Transverse colon (tissue), 4 donors: ENCODE results near the gene PILRA. TPM values are rescaled to one million over a fixed set of nuclear protein-coding genes. Genes with fewer than 3 reads are reported as not detected.
"Not testable (repeated sequence)": the region's sequence is repeated elsewhere in the genome, so short reads cannot be mapped to it uniquely, and the experiment has no call there.

Source experiments
- DNase-seq: peaks from one replicate; pipeline ENCODE4 v3.0.0-alpha.2; 2019
- H3K27ac ChIP-seq, 4 donors: fragments of 200-600 bp; sonication (generic); 2 replicates each; pipeline ENCODE4 v1.5.1; 2016 to 2018; ENCODE audit warnings: inconsistent platforms in 4 of 4
- H3K27me3 ChIP-seq: fragments of 200-600 bp; sonication (generic); 2 replicates; pipeline ENCODE4 v1.5.1; 2017; ENCODE audit warnings: inconsistent platforms
- H3K36me3 ChIP-seq, 4 donors: fragments of 200-600 bp; sonication (generic); 2 replicates each; pipeline ENCODE4 v1.5.1; 2017 to 2019; ENCODE audit warnings: inconsistent platforms in 4 of 4
- H3K4me1 ChIP-seq, 4 donors: fragments of 200-600 bp; sonication (generic); 2 replicates each; pipeline ENCODE4 v1.5.1; 2017 to 2020; ENCODE audit warnings: inconsistent platforms in 4 of 4
- H3K4me3 ChIP-seq, 4 donors: fragments of 200-600 bp; sonication (generic); 1 replicate in 1 of 4; 2 replicates in 3 of 4; pipeline versions ENCODE4 v1.5.1 to v1.6.1; 2017 to 2019; ENCODE audit warnings: inconsistent platforms in 4 of 4
- H3K9me3 ChIP-seq, 2 donors: fragments of 200-600 bp; sonication (generic); 2 replicates each; pipeline ENCODE4 v1.5.1; 2017 to 2019; ENCODE audit warnings: inconsistent platforms in 2 of 2
- EP300 ChIP-seq: sonication (generic); formaldehyde crosslinking; IDR thresholded peaks from one replicate; pipeline ENCODE4 v1.6.1; 2017; ENCODE audit warnings: antibody characterized with exemption, low read depth
- POLR2A ChIP-seq: fragments of 450-650 bp; IDR thresholded peaks from one replicate; pipeline ENCODE4 v1.6.1; 2016; ENCODE audit warnings: antibody characterized with exemption, mild to moderate bottlenecking, moderate library complexity
- POLR2AphosphoS5 ChIP-seq, 3 donors: sonication (generic); formaldehyde crosslinking; IDR thresholded peaks; one replicate each; pipeline ENCODE4 v1.6.1; 2016; ENCODE audit warnings: antibody characterized with exemption in 3 of 3
- WGBS, 2 donors: methylation state at CpG; one replicate each; pipeline ENCODE4 v1.1.5; 2018; ENCODE audit warnings: low coverage in 1 of 2; 5-methylcytosine and 5-hydroxymethylcytosine counted together
- in situ Hi-C, 4 donors: fragments of 200-750 bp; cut with MboI; loops; one replicate each; pipeline versions ENCODE4 v1.15.0 to v1.15.1; 2017; ENCODE audit warnings: low sequenced_read_pairs in 3 of 4, low pct_ligation_motif_present in 1 of 4, low pct_unique_long_range_greater_than_20kb in 1 of 4
- intact Hi-C: fragments of 100-400 bp; cut with DNase I; formaldehyde crosslinking; loops from one replicate; pipeline ENCODE4 v1.15.1; 2023; ENCODE audit warnings: low total_unique reads
- total RNA-seq, 4 donors: library from RNA; depleted of rRNA; stranded (reverse); fragments of >200 nt; gene quantifications; one replicate each; pipeline ENCODE4 v1.1.0, GENCODE V29; 2016
- TF ChIP-seq, protein P1 (sequence below), 5 experiments: fragments of 200-600 bp in 3 of 5; fragments of 450-650 bp in 2 of 5; sonication (generic) in 3 of 5; IDR thresholded peaks; 1 replicate in 2 of 5; 2 replicates in 3 of 5; pipeline ENCODE4 v1.5.1; 2016 to 2017; ENCODE audit warnings: antibody characterized with exemption in 5 of 5, inconsistent platforms in 3 of 5, mild to moderate bottlenecking in 2 of 5, moderate library complexity in 1 of 5

PILRA gene
- total RNA-seq, 4 donors from 2014 or later = 1.9 to 4.9 TPM; not detected in 2

DNA sequence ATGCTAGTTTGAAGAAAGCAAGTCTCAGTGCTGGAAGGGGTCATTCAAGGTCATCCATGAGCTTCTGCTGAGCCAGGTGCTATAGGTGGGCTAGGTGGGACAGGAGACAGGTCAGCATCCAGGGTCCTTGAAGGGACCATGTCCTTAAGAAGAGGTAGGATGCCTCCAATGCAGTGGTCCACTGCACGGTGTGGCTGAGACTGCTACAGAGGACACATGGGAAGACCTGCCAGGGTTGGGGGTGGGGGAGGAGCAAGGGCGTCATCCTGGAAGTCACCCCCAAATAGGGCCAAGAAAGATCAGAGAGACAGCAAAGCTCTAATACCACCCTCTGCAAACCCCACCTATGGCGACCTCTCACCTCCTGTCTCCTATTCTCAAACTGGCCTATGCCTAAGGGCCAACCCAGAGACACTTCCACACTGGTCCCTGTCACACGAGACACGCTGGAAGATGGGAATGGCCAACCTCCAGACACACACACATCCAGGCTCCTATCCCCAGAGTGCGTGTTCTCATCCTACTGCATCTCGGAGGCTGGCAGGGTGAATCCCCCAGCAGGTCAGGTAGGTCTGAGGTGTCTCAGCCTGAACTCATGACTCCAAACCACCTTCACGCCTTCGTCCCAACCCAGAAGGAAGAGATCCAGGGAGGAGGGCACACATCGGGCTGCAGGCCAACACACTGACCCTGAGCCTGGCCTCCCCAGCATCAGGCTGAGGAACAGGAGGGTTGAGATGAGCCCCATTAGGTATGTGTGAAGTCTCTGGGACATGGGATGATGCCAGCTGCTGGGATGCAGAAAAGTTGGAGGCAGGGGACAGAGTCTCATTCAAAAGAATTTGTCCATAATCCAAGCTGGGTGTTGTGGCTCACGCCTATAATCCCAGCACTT lies 68.6 kb downstream of the PILRA start:
- H3K4me3 ChIP-seq = no peak overlapping the region
- H3K36me3 ChIP-seq = no peaks in the 10 kb centered on the region
- WGBS, 2 donors = 40 to 91% methylated on average over 1 to 11 of the region's 11 CpGs
- TF ChIP-seq EP300 = no peak
- no peak for TF ChIP-seq POLR2A
- TF ChIP-seq POLR2AphosphoS5 (IDR thresholded peaks at IDR 0.05) = no peak
- TF ChIP-seq, protein P1, sequence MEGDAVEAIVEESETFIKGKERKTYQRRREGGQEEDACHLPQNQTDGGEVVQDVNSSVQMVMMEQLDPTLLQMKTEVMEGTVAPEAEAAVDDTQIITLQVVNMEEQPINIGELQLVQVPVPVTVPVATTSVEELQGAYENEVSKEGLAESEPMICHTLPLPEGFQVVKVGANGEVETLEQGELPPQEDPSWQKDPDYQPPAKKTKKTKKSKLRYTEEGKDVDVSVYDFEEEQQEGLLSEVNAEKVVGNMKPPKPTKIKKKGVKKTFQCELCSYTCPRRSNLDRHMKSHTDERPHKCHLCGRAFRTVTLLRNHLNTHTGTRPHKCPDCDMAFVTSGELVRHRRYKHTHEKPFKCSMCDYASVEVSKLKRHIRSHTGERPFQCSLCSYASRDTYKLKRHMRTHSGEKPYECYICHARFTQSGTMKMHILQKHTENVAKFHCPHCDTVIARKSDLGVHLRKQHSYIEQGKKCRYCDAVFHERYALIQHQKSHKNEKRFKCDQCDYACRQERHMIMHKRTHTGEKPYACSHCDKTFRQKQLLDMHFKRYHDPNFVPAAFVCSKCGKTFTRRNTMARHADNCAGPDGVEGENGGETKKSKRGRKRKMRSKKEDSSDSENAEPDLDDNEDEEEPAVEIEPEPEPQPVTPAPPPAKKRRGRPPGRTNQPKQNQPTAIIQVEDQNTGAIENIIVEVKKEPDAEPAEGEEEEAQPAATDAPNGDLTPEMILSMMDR (IDR thresholded peaks at IDR 0.05) = no peak
- DNase-seq = no peak
- intact Hi-C loops (loop anchor here (5.0 kb wide), 1 partner anchor 1810 kb away; no protein-coding TSS in a partner anchor), in situ Hi-C loops (no loop called here)
- H3K4me1 ChIP-seq = peaks cover 0 to 16% (median 1%) of the 10 kb centered on the region in 4 donors
- H3K27me3 ChIP-seq = no peaks in the 10 kb centered on the region
- no peaks in the 10 kb centered on the region for H3K9me3 ChIP-seq
- H3K27ac ChIP-seq = no peak overlapping the region

DNA sequence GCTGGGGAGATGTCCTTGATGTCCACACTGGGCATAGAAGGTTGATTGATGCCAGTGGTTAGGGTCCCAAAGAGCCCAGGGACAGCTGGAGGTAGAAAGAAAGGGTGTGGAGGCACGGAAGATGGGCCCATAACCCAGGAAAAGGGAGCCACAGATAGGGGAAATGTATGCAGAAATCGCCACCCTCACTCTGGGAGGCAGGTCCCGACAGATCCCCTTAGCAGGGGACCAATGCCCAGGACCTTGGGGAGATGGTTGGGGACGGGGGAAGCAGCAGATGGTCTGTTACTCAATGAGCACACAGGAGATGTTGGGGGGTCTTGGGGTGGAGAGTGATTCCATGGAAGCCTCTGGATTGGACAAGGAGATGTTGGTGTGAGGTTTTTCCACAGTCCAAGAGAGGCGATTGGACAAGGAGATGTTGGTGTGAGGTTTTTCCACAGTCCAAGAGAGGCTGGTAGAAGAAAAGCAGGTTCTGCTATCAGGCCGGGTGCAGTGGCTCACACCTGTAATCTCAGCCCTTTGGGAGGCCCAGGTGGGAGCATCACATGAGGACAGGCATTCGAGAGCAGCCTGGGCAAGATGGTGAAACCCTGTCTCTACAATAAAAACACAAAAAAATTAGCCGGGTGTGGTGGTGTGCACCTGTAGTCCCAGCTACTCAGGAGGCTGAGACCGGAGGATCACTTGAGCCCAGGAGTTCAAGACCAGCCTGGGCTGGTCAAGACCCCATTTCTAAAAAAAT lies 70.0 kb downstream of the PILRA start:
- TF ChIP-seq POLR2A (no peak), POLR2AphosphoS5 (IDR thresholded peaks at IDR 0.05) (no peak), EP300 (no peak)
- TF ChIP-seq, protein P1 (IDR thresholded peaks at IDR 0.05) = no peak
- DNase-seq = no peak
- H3K9me3 ChIP-seq = no peaks in the 10 kb centered on the region
- in situ Hi-C loops = no loop called here
- H3K4me1 ChIP-seq = peaks cover 0 to 15% (median 1%) of the 10 kb centered on the region in 4 donors
- intact Hi-C loops = loop anchor here (5.0 kb wide), 1 partner anchor 1809 kb away; no protein-coding TSS in a partner anchor
- no peaks in the 10 kb centered on the region for H3K36me3 ChIP-seq
- H3K27ac ChIP-seq = peak overlapping the region in 2 of 4 donors; percentile 28 to 37
- WGBS, 2 donors = 89 to 90% methylated on average over 4 to 9 of the region's 9 CpGs
- H3K27me3 ChIP-seq = no peaks in the 10 kb centered on the region
- H3K4me3 ChIP-seq = no peak overlapping the region

DNA sequence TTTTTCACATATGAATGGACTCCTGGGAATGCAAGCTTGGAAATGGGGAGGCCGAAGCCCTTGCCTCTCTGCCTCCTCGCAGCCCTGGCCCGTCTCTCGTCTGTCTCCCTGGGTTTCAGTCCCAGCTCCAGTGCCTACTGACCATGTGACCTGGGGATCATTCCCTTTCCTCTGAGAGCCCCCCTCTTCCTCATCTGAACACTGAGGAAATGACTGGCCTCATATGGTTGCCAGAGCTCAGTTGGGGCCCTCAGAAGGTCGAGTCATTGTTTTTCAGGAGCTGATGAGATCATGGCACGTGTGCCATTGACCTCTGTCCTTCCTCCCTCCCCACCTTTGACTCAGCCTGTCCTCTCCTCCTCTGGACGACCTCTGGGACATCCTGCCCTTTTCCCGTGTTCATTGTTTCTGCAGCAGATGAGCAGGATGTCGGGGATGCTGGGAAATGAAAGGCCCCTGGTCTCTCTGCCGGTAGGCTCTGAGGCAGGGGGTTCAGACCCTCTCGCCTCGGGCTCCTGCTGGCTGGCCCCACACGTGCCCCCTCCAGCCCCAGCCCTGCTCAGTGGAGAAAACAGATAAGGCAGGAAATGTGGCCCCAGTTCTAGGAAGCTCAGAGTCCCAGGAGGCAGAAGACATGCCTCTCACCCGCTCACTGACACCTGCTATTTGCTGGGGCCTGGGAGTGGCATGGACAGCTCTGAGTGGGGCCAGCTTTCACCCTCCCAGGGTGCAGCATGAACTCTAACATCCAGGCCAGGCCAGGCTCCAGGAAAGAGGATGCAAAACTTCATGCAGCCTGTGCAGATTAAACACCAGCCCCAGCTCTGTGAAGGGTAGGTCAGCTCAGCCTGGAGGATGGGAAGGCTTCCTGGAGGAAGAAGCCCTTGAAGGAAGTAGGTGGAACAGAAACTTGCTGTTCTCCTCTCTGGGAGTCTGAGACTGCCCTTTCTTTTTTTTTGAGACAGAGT lies 71.3 kb downstream of the PILRA start:
- intact Hi-C loops = loop anchor here (5.0 kb wide), 1 partner anchor 1808 kb away; no protein-coding TSS in a partner anchor
- Histone ChIP-seq H3K27me3 (no peaks in the 10 kb centered on the region), H3K4me1 (peaks cover 0 to 16% (median 1%) of the 10 kb centered on the region in 4 donors), H3K36me3 (no peaks in the 10 kb centered on the region), H3K27ac (peak overlapping the region; percentile 5 to 46 (median 32)), H3K4me3 (no peak overlapping the region), H3K9me3 (no peaks in the 10 kb centered on the region)
- TF ChIP-seq EP300 (no peak), POLR2AphosphoS5 (IDR thresholded peaks at IDR 0.05) (peak in 2 of 3 donors; percentile 14 to 26), POLR2A (no peak)
- peak; percentile 44 for DNase-seq
- WGBS, 2 donors = 51 to 72% methylated on average over 3 to 14 of the region's 14 CpGs
- in situ Hi-C loops = no loop called here

DNA sequence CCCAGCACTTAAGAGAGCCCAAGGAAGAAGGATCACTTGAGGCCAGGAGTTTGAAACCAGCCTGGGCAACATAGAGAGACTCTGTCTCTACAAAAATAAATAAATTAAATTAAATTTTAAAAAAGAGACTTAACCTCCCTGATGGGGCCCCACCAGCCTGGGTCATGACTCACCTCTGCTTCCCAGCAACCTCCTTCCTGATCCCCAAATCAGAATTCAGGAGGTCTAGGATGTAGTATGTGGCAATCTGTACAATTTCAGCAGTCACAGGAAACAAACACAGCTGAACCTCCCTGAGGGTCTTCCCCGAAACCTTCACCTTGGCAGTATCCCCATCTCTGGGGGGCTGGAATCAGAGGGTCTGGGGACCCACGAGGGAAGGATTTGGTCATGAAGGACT lies 72.8 kb downstream of the PILRA start:
- Histone ChIP-seq H3K4me3 (no peak overlapping the region), H3K36me3 (no peaks in the 10 kb centered on the region), H3K9me3 (no peaks in the 10 kb centered on the region), H3K4me1 (peaks cover 0 to 22% (median 6%) of the 10 kb centered on the region in 4 donors), H3K27ac (no peak overlapping the region), H3K27me3 (no peaks in the 10 kb centered on the region)
- intact Hi-C loops (no loop called here), in situ Hi-C loops (no loop called here)
- TF ChIP-seq EP300 (no peak), POLR2AphosphoS5 (IDR thresholded peaks at IDR 0.05) (no peak), POLR2A (no peak)
- TF ChIP-seq, protein P1 (IDR thresholded peaks at IDR 0.05) = no peak
- 83% methylated on average over 2 of the region's 2 CpGs; no CpG with 5 or more reads in 1 of the 2 donors for WGBS, 2 donors
- DNase-seq = no peak

DNA sequence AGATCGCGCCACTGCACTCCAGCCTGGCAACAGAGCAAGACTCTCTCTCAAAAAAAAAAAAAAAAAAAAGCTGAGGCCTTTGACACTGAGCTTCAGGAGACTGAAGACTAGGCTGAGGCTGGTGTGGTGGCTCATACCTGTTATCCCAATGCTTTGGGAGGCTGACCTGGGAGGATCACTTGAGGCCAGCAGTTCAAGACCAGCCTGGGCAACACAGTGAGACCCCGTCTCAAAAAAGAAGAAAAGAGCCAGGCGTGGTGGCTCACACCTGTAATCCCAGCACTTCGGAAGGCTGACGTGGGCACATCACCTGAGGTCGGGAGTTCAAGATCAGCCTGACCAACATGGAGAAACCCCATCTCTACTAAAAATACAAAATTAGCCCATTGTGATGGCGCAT lies 74.1 kb downstream of the PILRA start:
- DNase-seq, intact Hi-C loops, in situ Hi-C loops, H3K27ac ChIP-seq, H3K36me3 ChIP-seq, H3K27me3 ChIP-seq, H3K9me3 ChIP-seq, H3K4me3 ChIP-seq: not testable (repeated sequence)
- H3K4me1 ChIP-seq = peaks cover 0 to 22% (median 7%) of the 10 kb centered on the region in 4 donors
- WGBS, 2 donors = 90 to 100% methylated on average over 2 to 8 of the region's 8 CpGs
